OCI-LY1 (cell line): Measurements from ENCODE around the gene PIAS2.

Source experiments
- EZH2 ChIP-seq: fragments of 200-600 bp; sonication (generic), shearing (Covaris generic); IDR thresholded peaks from 2 replicates; pipeline ENCODE4 v1.8.0; 2017; ENCODE audit warnings: borderline replicate concordance, mixed run types, mild to moderate bottlenecking, antibody characterized with exemption, low read length, moderate library complexity, mixed read lengths
- TF ChIP-seq, protein P1 (sequence below): fragments of 200-600 bp; sonication (generic), shearing (Covaris generic); IDR thresholded peaks from 2 replicates; pipeline ENCODE4 v1.5.1; 2017; ENCODE audit warnings: mild to moderate bottlenecking, antibody characterized with exemption, low read length, moderate library complexity, mixed read lengths

DNA sequence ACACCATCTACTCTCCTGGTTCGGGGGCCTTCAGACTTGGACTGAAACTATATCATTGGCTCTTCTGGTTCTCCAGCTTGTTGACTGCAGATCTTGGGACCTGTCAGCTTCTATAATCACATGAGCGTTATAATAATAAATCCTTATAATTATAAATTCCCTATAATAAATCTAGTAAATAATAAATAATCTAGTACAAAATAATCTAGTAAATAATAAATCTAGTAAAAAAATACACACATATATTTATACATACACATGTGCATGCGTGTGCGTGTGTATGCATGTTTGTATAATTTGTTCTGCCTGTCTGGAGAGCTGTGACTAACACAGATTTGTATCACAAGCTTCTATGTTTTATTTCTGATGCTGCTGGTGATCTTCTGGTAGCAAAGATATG, 40.9 kb upstream of the PIAS2 start:
- TF ChIP-seq, protein P1, sequence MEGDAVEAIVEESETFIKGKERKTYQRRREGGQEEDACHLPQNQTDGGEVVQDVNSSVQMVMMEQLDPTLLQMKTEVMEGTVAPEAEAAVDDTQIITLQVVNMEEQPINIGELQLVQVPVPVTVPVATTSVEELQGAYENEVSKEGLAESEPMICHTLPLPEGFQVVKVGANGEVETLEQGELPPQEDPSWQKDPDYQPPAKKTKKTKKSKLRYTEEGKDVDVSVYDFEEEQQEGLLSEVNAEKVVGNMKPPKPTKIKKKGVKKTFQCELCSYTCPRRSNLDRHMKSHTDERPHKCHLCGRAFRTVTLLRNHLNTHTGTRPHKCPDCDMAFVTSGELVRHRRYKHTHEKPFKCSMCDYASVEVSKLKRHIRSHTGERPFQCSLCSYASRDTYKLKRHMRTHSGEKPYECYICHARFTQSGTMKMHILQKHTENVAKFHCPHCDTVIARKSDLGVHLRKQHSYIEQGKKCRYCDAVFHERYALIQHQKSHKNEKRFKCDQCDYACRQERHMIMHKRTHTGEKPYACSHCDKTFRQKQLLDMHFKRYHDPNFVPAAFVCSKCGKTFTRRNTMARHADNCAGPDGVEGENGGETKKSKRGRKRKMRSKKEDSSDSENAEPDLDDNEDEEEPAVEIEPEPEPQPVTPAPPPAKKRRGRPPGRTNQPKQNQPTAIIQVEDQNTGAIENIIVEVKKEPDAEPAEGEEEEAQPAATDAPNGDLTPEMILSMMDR: no peak
- TF ChIP-seq EZH2: no peak
